PC-3 (cell line): ENCODE measurements around the gene MUSTN1. TPM values are rescaled to one million over a fixed set of nuclear protein-coding genes. Genes with fewer than 3 reads are reported as not detected.

Experiments used
- ATAC-seq: fragments of 200-7000 bp; cut with Tn5 transposase; 2 replicates; pipeline ENCODE4 v1.9.1; 2020; ENCODE audit warnings: mild to moderate bottlenecking, moderate library complexity
- BruUV-seq: library from RNA; stranded (reverse); fragments of 400-500 nt; replicated peaks from 2 replicates; lab custom pipeline; 2021; lab: Mats Ljungman, UMichigan
- CTCF ChIA-PET: fragments of 300-600 bp; sonication (Branson Sonifier 250); formaldehyde crosslinking; loops from one replicate; lab custom pipeline; 2022; ENCODE audit warnings: antibody characterized with exemption; lab: Charles Lee
- POLR2A ChIA-PET: fragments of 300-600 bp; sonication (Branson Sonifier 250); formaldehyde crosslinking; loops from one replicate; lab custom pipeline; 2022; ENCODE audit warnings: antibody characterized with exemption; ENCODE audit not compliant: unreplicated experiment; lab: Charles Lee
- DNase-seq: peaks from one replicate; pipeline ENCODE4 v3.0.0-alpha.2; 2015
- H2AFZ ChIP-seq: fragments of 300-600 bp; sonication (generic); 2 replicates; pipeline ENCODE4 v1.6.0; 2016; ENCODE audit warnings: antibody characterized with exemption, low read length
- H3F3A ChIP-seq: fragments of 300-600 bp; sonication (generic); one replicate; pipeline ENCODE4 v1.6.0; 2017; ENCODE audit warnings: antibody characterized with exemption, low read length, control low read depth, mild to moderate bottlenecking; ENCODE audit not compliant: unreplicated experiment
- H3K27ac ChIP-seq: fragments of 300-600 bp; sonication (generic); 2 replicates; pipeline ENCODE4 v1.5.1; 2016; ENCODE audit warnings: mild to moderate bottlenecking, low read length
- H3K27me3 ChIP-seq: fragments of 300-600 bp; sonication (generic); 2 replicates; pipeline ENCODE4 v1.6.1; 2016; ENCODE audit warnings: low read length, mixed read lengths
- H3K36me3 ChIP-seq: fragments of 300-600 bp; sonication (generic); 2 replicates; pipeline ENCODE4 v1.6.1; 2016; ENCODE audit warnings: low read depth, mixed run types, low read length, mixed read lengths
- H3K4me1 ChIP-seq: fragments of 300-600 bp; sonication (generic); 2 replicates; pipeline ENCODE4 v1.5.1; 2016; ENCODE audit warnings: low read length; ENCODE audit not compliant: insufficient read depth
- H3K4me2 ChIP-seq: fragments of 300-600 bp; sonication (generic); 2 replicates; pipeline ENCODE4 v1.6.0; 2016; ENCODE audit warnings: low read length
- H3K4me3 ChIP-seq: fragments of 300-600 bp; sonication (generic); 2 replicates; pipeline ENCODE4 v1.5.1; 2016; ENCODE audit warnings: mild to moderate bottlenecking, low read length, mixed read lengths
- H3K79me2 ChIP-seq: fragments of 300-600 bp; sonication (generic); 2 replicates; pipeline ENCODE4 v1.6.1; 2017; ENCODE audit warnings: low read length, mixed read lengths
- H3K9ac ChIP-seq: fragments of 300-600 bp; sonication (generic); 2 replicates; pipeline ENCODE4 v1.6.0; 2016; ENCODE audit warnings: mild to moderate bottlenecking, low read length
- H3K9me2 ChIP-seq: fragments of 300-600 bp; sonication (generic); replicated peaks from 2 replicates; pipeline ENCODE4 v1.6.1; 2016; ENCODE audit warnings: mixed run types, low read length, mixed read lengths
- H3K9me3 ChIP-seq: fragments of 300-600 bp; sonication (generic); 2 replicates; pipeline ENCODE4 v1.6.1; 2016; ENCODE audit warnings: low read length, mixed read lengths
- H4K20me1 ChIP-seq: fragments of 300-600 bp; sonication (generic); 2 replicates; pipeline ENCODE4 v1.6.1; 2016; ENCODE audit warnings: low read length, mixed read lengths
- CTCF ChIP-seq: fragments of 300-600 bp; sonication (generic); conservative IDR thresholded peaks from 2 replicates; pipeline ENCODE4 v1.5.1; 2017; ENCODE audit warnings: antibody characterized with exemption, low read depth, mild to moderate bottlenecking, low read length
- EZH2 ChIP-seq: fragments of 300-600 bp; sonication (generic); IDR thresholded peaks from one replicate; pipeline ENCODE4 v1.6.1; 2017; ENCODE audit warnings: antibody characterized with exemption, mild to moderate bottlenecking, low read length; ENCODE audit not compliant: unreplicated experiment
- EZH2phosphoT487 ChIP-seq: fragments of 300-600 bp; sonication (generic); IDR thresholded peaks from 2 replicates; pipeline ENCODE4 v1.6.1; 2018; ENCODE audit warnings: mild to moderate bottlenecking, antibody characterized with exemption, low read length, borderline replicate concordance
- intact Hi-C: fragments of 100-400 bp; cut with micrococcal nuclease; formaldehyde crosslinking; loops from 2 replicates; pipeline ENCODE4 v1.9.0; 2023
- total RNA-seq: library from RNA; depleted of rRNA; stranded (reverse); fragments of >200 nt; gene quantifications from 2 replicates; pipeline ENCODE4 v1.2.3, GENCODE V29; 2014

The MUSTN1 gene
- total RNA-seq, 1 experiment from 2014 or later = 0.66 TPM

- Histone ChIP-seq H3K79me2 (no peaks in the 10 kb centered on the region), H3K27ac (no peak overlapping the region), H3F3A (no peaks in the 10 kb centered on the region), H4K20me1 (no peaks in the 10 kb centered on the region), H3K36me3 (no peaks in the 10 kb centered on the region), H2AFZ (no peak overlapping the region), H3K9me3 (no peaks in the 10 kb centered on the region), H3K27me3 (no peaks in the 10 kb centered on the region), H3K9me2 (no peaks in the 10 kb centered on the region), H3K9ac (no peak overlapping the region), H3K4me3 (no peak overlapping the region), H3K4me1 (no peaks in the 10 kb centered on the region), H3K4me2 (no peak overlapping the region)
- CTCF ChIA-PET = no interaction called here
- ATAC-seq (no peak), DNase-seq (no peak)
- TF ChIP-seq EZH2 = no peak
- BruUV-seq = no TSS peak
- POLR2A ChIA-PET = no interaction called here
- intact Hi-C loops = no loop called here
Observed at GRCh38 chr3:52810923-52811322, 23.9 kb downstream of the MUSTN1 start.

GRCh38 chr3:52809662-52810377, 25.0 kb downstream of the MUSTN1 start:
- no peak overlapping the region for H3K4me2 ChIP-seq
- H3K9me2 ChIP-seq = no peaks in the 10 kb centered on the region
- no peaks in the 10 kb centered on the region for H3K79me2 ChIP-seq
- TF ChIP-seq EZH2phosphoT487 = no peak
- TF ChIP-seq CTCF = no peak
- TF ChIP-seq EZH2 = no peak
- no peaks in the 10 kb centered on the region for H3K4me1 ChIP-seq
- H3K9ac ChIP-seq = no peak overlapping the region
- no peaks in the 10 kb centered on the region for H3F3A ChIP-seq
- ChIA-PET POLR2A (no interaction called here), CTCF (no interaction called here)
- no peak overlapping the region for H2AFZ ChIP-seq
- no peak overlapping the region for H3K27ac ChIP-seq
- no peaks in the 10 kb centered on the region for H3K27me3 ChIP-seq
- no peaks in the 10 kb centered on the region for H3K36me3 ChIP-seq
- intact Hi-C loops = no loop called here
- BruUV-seq = no TSS peak
- no peaks in the 10 kb centered on the region for H4K20me1 ChIP-seq
- no peak for ATAC-seq
- DNase-seq = no peak
- H3K4me3 ChIP-seq = no peak overlapping the region
- H3K9me3 ChIP-seq = no peaks in the 10 kb centered on the region

GRCh38 chr3:52809149-52809548, 25.7 kb downstream of the MUSTN1 start:
- Histone ChIP-seq H3K27me3 (no peaks in the 10 kb centered on the region), H3K4me1 (no peaks in the 10 kb centered on the region), H3K9ac (no peak overlapping the region), H2AFZ (no peak overlapping the region), H3K9me3 (no peaks in the 10 kb centered on the region), H3K36me3 (no peaks in the 10 kb centered on the region), H3K4me3 (no peak overlapping the region), H3K9me2 (no peaks in the 10 kb centered on the region), H4K20me1 (no peaks in the 10 kb centered on the region), H3F3A (no peaks in the 10 kb centered on the region), H3K79me2 (no peaks in the 10 kb centered on the region), H3K27ac (no peak overlapping the region), H3K4me2 (no peak overlapping the region)
- intact Hi-C loops = no loop called here
- TF ChIP-seq EZH2 (no peak), CTCF (no peak), EZH2phosphoT487 (no peak)
- ChIA-PET CTCF (no interaction called here), POLR2A (no interaction called here)
- no peak for ATAC-seq
- DNase-seq = no peak
- BruUV-seq = no TSS peak
